GM12872 (cell line): Measurements from ENCODE around the gene SVEP1.

Experiments
- CTCF ChIP-seq: IDR thresholded peaks from 3 replicates; pipeline ENCODE4 v1.5.1; 2011; ENCODE audit warnings: low read depth, mild to moderate bottlenecking, low read length, moderate library complexity; ENCODE audit not compliant: insufficient read depth

Gene SVEP1

GRCh38 chr9:110328763-110329162 lies 250.8 kb downstream of the SVEP1 start:
- TF ChIP-seq CTCF = no peak

- no peak for TF ChIP-seq CTCF
Observed at GRCh38 chr9:110327716-110328115, 251.8 kb downstream of the SVEP1 start.

GRCh38 chr9:110323818-110324217 lies 255.7 kb downstream of the SVEP1 start:
- no peak for TF ChIP-seq CTCF

GRCh38 chr9:110320651-110321445 lies 258.7 kb downstream of the SVEP1 start:
- no peak for TF ChIP-seq CTCF

- no peak for TF ChIP-seq CTCF
Observed at GRCh38 chr9:110319781-110320492, 259.6 kb downstream of the SVEP1 start.

GRCh38 chr9:110317911-110318310 lies 261.6 kb downstream of the SVEP1 start:
- TF ChIP-seq CTCF = no peak

GRCh38 chr9:110316261-110317075 lies 263.1 kb downstream of the SVEP1 start:
- no peak for TF ChIP-seq CTCF
